GM21717 (cell line): ENCODE measurements around the gene CGB2.
"Not testable (repeated sequence)": the region's sequence is repeated elsewhere in the genome, so short reads cannot be mapped to it uniquely, and the experiment has no call there.

Source experiments
- ATAC-seq: cut with Tn5 transposase; IDR thresholded peaks from one replicate; pipeline ENCODE4 v1.9.1; 2021; ENCODE audit warnings: mild to moderate bottlenecking, moderate library complexity; ENCODE audit not compliant: unreplicated experiment

The CGB2 gene

DNA sequence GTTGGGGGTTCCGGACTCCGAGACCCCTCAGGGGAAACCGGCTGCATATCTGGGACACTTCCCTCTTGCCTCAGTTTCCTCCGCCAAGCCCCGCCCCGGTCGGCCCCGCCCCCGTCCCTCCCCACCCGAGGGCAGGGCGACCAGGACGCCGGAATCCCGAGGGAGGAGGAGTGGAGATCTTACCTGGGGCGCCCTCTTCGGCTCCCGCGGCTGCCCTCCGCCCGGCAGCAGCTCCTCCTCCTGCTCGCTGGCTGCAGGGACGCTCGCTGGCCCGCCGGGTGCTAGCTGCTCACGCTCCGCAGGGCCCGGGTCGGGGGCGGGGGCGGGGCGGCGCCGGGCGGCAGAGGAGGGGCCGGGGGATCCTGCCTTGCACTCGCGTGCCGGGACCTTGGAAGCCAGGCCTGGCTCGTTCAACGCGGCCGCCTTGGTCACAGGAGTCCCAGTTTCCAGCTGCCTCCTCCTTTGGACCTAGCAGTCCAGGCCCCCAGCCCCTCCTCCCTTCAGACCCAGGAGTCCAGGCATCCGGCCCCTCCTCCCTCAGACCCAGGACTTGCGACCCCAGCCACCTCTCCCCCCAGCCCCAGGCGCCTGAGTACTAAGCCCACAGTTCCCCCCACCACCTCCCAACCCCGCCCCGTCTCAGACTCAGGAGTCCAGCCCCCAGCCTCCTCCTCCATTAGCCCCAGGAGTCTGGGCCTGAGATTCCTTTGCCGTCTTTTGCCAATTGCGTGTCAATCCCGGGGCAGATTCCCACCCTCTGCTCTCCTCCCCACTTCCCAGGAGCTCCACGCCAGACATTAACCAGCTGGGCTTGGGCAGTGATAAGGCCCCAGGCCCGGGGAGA, 33.3 kb downstream of the CGB2 start, which contains the start of gene NTF4:
TSS of gene NTF4 (minus strand) at position 51 of the 844 bp plus-strand sequence. CDS start 2,821 bp downstream, outside the sequence.
- no peak for ATAC-seq

DNA sequence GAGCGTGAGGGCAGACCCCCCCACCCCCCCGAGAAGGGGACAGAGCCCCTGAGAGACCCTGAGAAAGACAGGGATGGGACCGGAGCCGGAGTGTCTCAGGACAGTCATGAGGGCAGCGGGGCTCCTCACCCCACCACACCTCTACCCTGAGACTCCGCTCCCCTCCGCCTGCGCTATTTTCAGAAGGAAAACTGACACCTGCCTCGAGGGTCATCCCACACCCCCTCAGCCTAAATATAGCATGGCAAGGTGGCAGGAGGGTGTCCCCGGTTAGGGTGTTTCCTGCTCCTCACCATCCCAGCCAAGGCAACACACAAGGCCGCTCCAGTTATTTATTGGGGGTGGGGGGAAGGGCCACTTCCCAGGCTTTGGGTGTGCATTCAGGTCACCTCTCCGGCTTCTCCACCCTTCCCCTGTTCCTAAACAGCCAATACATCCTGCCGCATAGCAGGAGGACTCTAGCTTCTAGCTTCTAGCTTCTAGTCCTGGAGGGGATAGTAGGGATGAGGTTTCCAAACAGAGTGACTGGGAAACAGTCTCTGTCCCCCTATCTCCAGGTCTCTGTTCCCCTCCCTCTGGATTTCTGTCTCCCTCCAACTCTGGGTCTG, 34.3 kb downstream of the CGB2 start:
- ATAC-seq, result no peak

DNA sequence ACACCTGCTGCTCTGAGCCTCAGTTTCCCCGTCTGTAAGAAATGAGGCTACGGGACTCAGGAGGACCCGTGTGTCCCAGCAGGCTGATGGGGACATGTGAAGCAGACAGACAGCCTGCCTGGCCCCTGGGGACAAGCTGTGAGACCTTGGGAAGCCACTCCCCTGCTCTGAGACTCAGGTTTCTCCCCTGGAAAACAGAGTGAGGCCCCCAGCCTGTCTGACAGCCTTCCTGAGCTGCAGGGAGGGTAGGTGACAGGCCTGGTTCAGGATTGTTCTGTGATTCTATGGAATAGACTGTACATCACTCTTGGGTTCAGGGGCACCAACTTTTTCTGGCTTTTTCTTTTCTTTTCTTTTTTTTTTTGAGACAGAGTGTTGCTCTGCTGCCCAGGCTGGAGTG, 35.9 kb downstream of the CGB2 start:
- ATAC-seq, result no peak

DNA sequence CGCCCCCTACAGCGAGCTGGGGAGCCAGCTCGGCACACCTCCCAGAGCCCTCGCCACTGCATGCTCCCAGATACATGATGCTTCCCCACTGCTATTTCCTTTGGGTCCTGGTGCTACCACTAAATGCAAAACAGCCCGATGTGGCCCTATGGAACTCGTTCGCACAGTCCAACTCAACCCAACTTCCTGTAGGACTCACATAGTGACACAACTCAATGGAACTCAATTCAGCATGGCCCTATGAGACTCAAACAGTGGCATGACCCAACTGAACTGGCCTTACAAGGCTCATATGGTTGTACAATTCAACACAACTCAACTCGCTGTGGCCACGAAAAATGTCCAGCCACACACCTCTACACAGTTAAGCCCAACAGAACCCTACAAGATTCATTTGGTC, 37.3 kb downstream of the CGB2 start:
- no peak for ATAC-seq

DNA sequence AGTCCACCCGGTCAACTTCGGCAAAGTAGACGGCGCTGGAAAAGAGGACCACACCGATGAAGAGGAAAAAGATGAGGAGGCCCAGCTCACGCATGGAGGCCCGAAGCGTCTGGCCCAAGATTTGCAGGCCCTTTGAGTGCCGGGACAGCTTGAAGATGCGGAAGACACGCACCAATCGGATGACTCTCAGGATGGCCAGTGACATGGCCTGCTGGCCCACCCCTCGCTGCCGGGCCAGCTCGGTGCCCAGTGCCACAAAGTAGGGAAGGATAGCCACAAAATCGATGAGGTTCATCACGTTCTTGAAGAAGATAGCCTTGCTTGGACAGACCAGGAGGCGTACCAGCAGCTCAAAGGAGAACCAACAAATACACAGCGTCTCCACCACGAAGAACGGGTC, 38.7 kb downstream of the CGB2 start:
- ATAC-seq, result no peak

DNA sequence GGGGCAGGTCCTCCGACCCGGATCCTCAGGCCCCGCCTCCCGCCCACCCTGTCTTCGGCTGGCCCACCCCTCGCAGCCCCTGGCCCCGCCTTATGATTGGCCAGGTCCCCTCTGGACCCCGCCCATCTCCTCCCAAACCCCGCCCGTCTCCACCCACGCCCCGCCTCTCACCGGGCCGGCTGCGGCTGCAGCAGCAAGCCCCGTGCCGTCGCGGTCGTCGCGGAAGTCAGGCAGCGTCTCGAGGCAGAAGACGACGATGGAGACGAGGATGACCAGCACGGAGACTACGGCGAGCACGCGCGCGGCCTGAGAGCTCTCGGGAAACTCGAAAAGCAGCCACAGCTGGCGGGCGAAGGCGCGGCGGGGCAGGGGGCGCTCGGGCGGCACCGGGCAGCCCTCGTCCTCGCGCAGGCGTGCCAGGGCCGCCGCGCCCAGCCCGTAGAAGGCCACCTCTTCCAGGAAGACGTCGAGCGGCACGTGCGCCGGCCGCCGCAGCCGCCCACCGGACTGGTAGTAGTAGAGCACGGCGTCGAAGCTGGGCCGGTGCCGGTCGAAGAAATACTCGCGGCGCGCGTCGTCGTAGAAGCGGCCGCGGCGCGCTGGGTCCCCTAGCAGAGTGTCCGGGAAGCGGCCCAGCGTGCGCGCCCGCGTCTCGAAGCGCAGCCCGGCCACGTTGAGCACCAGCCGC, 40.3 kb downstream of the CGB2 start:
- no peak for ATAC-seq

DNA sequence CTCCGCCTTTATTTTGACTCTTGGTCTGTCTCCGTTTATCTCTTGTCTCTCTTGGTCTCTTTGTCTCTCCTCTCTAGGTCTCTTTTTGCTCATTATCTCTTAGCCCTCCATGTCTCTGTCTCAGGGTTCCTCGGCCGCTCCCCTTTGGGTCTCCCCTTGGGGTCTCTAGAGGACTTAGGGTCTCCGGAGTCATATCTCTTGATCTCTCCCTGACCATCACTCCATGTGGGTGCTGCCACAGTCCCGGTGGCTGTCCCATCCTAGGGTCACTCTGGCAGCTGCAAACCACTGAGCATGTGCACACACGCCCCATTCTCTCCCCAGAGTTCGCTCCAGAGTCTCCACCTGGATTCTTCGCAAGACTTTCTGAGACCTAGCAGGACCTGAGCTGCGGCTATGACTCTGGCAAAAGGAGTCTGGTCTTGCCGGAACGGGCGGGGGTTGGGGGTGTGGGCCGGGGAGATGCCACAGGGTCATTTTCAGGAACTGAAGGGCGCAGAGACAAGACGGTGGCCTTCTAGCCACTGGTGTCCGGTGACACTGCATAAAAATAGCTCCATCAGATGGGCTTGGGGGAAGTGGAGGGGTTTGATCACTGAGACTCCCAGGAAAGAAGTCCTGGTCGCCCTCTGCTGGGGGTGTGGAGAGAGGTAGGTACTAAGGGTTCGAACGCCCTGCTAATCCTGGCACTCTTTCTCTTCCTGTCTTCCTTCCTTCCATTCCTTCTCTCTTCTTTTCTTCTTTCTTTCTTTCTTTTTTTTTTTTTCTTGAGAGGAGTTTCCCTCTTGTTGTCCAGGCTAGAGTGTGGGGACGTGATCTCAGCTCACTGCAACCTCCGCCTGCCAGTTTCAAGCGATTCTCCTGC, 42.1 kb downstream of the CGB2 start:
- ATAC-seq, result no peak

DNA sequence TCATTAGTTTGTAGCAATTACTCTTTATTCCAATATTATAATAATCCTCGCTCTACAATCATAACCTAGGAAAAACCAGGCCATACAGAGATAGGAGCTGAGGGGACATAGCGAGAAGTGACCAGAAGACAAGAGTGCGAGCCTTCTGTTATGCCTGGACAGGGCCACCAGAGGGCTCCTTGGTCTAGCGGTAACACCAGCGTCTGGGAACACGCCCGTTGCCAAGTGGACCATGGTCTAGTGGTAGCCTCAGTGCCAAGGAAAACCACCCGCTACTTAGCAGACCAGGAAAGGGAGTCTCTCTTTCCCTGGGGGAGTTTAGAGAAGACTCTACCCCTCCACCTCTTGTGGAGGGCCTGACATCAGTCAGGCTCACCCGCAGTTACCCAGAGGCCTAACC, 43.2 kb downstream of the CGB2 start:
- ATAC-seq, result not testable (repeated sequence)

DNA sequence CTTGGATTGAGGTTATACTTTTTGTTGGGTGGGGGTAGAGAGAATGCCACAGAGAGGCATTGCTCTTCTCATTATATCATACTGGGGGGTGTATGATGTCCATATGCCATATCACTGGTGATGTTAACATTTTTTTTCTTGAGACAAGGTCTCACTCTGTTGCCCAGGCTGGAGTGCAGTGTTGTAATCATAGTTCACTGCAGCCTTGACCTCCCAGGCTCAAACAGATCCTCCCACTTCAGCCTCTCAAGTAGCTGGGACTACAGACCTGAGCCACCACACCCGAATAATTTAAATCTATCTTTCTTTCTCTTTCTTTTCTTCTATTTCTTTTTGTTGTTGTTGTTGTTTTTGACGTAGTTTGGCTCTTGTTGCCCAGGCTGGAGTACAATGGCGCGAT, 48.7 kb downstream of the CGB2 start:
- no peak for ATAC-seq

DNA sequence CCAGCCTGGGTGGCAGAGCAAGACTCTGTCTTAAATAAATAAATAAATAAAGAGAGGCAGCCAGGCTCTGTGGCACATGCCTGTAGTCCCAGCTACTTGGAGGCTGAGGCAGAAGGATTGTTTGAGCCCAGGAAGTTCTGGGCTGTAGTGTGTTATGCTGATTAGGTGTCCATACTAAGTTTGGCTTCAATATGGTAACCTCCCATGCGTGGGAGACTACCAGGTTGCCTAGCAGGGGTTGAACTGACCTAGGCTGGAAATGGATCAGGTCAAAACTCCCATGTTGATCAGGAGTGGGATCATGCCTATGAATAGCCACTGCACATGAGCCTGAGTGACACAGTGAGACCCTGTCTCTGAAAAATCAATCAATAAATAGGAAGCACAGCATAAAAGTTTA, 49.6 kb downstream of the CGB2 start:
- ATAC-seq, result no peak
